Calu3 (cell line): Measurements from ENCODE around the gene IL6ST. TPM values are rescaled to one million over a fixed set of nuclear protein-coding genes. Genes with fewer than 3 reads are reported as not detected.
A peak's percentile ranks its signal among the peaks of the same experiment; 100 is the strongest.
"Not testable (repeated sequence)": the region's sequence is repeated elsewhere in the genome, so short reads cannot be mapped to it uniquely, and the experiment has no call there.

Experiments
- BruUV-seq: library from RNA; stranded (reverse); fragments of 400-500 nt; replicated peaks from 2 replicates; lab custom pipeline; 2021; lab: Mats Ljungman, UMichigan
- CTCF ChIA-PET: fragments of 300-600 bp; sonication (Branson Sonifier 250); formaldehyde crosslinking; loops from one replicate; lab custom pipeline; 2022; ENCODE audit warnings: antibody characterized with exemption; lab: Charles Lee
- DNase-seq: peaks from one replicate; pipeline ENCODE4 v3.0.0; 2022
- H3K27ac Mint-ChIP-seq: one replicate; pipeline ENCODE4 v1.8.0; 2022; ENCODE audit warnings: mixed read lengths; ENCODE audit not compliant: unreplicated experiment
- H3K27me3 Mint-ChIP-seq: one replicate; pipeline ENCODE4 v1.8.0; 2022; ENCODE audit warnings: mixed read lengths; ENCODE audit not compliant: unreplicated experiment
- H3K36me3 Mint-ChIP-seq: one replicate; pipeline ENCODE4 v1.8.0; 2022; ENCODE audit warnings: mild to moderate bottlenecking, moderate library complexity, mixed read lengths; ENCODE audit not compliant: insufficient read depth, unreplicated experiment
- H3K4me1 Mint-ChIP-seq: one replicate; pipeline ENCODE4 v1.8.0; 2022; ENCODE audit warnings: mild to moderate bottlenecking, low read depth, mixed read lengths; ENCODE audit not compliant: unreplicated experiment
- H3K4me3 Mint-ChIP-seq: one replicate; pipeline ENCODE4 v1.8.0; 2022; ENCODE audit warnings: mild to moderate bottlenecking, low read depth, moderate library complexity, mixed read lengths; ENCODE audit not compliant: unreplicated experiment
- H3K9me3 Mint-ChIP-seq: one replicate; pipeline ENCODE4 v1.8.0; 2022; ENCODE audit warnings: low read depth, mixed read lengths; ENCODE audit not compliant: unreplicated experiment
- CTCF ChIP-seq: fragments of 200-600 bp; IDR thresholded peaks from one replicate; pipeline ENCODE4 v1.8.0; 2022; ENCODE audit warnings: antibody characterized with exemption; ENCODE audit not compliant: unreplicated experiment
- intact Hi-C: fragments of 100-400 bp; cut with micrococcal nuclease; formaldehyde crosslinking; loops from one replicate; pipeline ENCODE4 v1.10.0; 2022; ENCODE audit not compliant: unreplicated experiment
- total RNA-seq: library from RNA; stranded (reverse); gene quantifications from 2 replicates; pipeline ENCODE4 v1.2.3, GENCODE V29; 2022

Gene IL6ST
- total RNA-seq, 1 experiment from 2014 or later, result 100 TPM

- Mint-ChIP-seq H3K27ac (no peak overlapping the region), H3K4me3 (peak overlapping the region; percentile 93), H3K9me3 (peaks cover 3% of the 10 kb centered on the region), H3K27me3 (no peaks in the 10 kb centered on the region), H3K4me1 (peaks cover 38% of the 10 kb centered on the region), H3K36me3 (peaks cover 25% of the 10 kb centered on the region)
- CTCF ChIA-PET, result no interaction called here
- DNase-seq, result no peak
- intact Hi-C loops, result loop anchor here (5.0 kb wide), 1 partner anchor 65 kb away; no protein-coding TSS in a partner anchor
- no peak for TF ChIP-seq CTCF
- no TSS peak for BruUV-seq
Measured at GRCh38 chr5:55991768-55992486, 2.8 kb downstream of the IL6ST start.

- H3K4me3 Mint-ChIP-seq, CTCF ChIA-PET, H3K9me3 Mint-ChIP-seq, H3K27me3 Mint-ChIP-seq, DNase-seq, H3K27ac Mint-ChIP-seq, BruUV-seq: not testable (repeated sequence)
- H3K4me1 Mint-ChIP-seq, result peaks cover 38% of the 10 kb centered on the region
- H3K36me3 Mint-ChIP-seq, result peaks cover 25% of the 10 kb centered on the region
- intact Hi-C loops, result loop anchor here (5.0 kb wide), 1 partner anchor 66 kb away; no protein-coding TSS in a partner anchor
Measured at GRCh38 chr5:55990895-55991294, 3.9 kb downstream of the IL6ST start.

- Mint-ChIP-seq H3K36me3 (peaks cover 18% of the 10 kb centered on the region), H3K27ac (no peak overlapping the region), H3K4me1 (peaks cover 38% of the 10 kb centered on the region), H3K4me3 (no peak overlapping the region), H3K27me3 (no peaks in the 10 kb centered on the region), H3K9me3 (peaks cover 3% of the 10 kb centered on the region)
- intact Hi-C loops, result loop anchor here (5.0 kb wide), 1 partner anchor 67 kb away; no protein-coding TSS in a partner anchor
- no peak for DNase-seq
- CTCF ChIA-PET, result interaction anchor here (0.6 to 0.7 kb wide), 2 partner anchors 117 to 417 kb away, joined by 3 to 9 read pairs; no protein-coding TSS in a partner anchor
- BruUV-seq, result no TSS peak
- no peak for TF ChIP-seq CTCF
Measured at GRCh38 chr5:55989860-55990259, 4.9 kb downstream of the IL6ST start.

- Mint-ChIP-seq H3K9me3 (peaks cover 3% of the 10 kb centered on the region), H3K27ac (no peak overlapping the region), H3K4me1 (peaks cover 38% of the 10 kb centered on the region), H3K4me3 (no peak overlapping the region), H3K36me3 (peaks cover 10% of the 10 kb centered on the region), H3K27me3 (no peaks in the 10 kb centered on the region)
- intact Hi-C loops, result no loop called here
- TF ChIP-seq CTCF, result no peak
- BruUV-seq, result no TSS peak
- DNase-seq, result no peak
- CTCF ChIA-PET, result interaction anchor here (0.6 to 0.7 kb wide), 2 partner anchors 118 to 418 kb away, joined by 3 to 9 read pairs; no protein-coding TSS in a partner anchor
Measured at GRCh38 chr5:55988979-55989638, 5.7 kb downstream of the IL6ST start.

GRCh38 chr5:55988428-55988827 is 6.3 kb downstream of the IL6ST start:
- DNase-seq, H3K36me3 Mint-ChIP-seq, intact Hi-C loops, H3K9me3 Mint-ChIP-seq, BruUV-seq, CTCF ChIA-PET, H3K27ac Mint-ChIP-seq, H3K4me3 Mint-ChIP-seq, H3K27me3 Mint-ChIP-seq: not testable (repeated sequence)
- peaks cover 38% of the 10 kb centered on the region for H3K4me1 Mint-ChIP-seq
